NK-92 treated with Interleukin-12 subunit alpha and Interleukin-12 subunit beta, amount 100 ng/mL, for 24 hours (cell line): ENCODE measurements around the gene TFCP2.

ENCODE experiments used
- DNase-seq: peaks from one replicate; lab custom pipeline; 2025; lab: John Stamatoyannopoulos, UW

Gene TFCP2

DNA sequence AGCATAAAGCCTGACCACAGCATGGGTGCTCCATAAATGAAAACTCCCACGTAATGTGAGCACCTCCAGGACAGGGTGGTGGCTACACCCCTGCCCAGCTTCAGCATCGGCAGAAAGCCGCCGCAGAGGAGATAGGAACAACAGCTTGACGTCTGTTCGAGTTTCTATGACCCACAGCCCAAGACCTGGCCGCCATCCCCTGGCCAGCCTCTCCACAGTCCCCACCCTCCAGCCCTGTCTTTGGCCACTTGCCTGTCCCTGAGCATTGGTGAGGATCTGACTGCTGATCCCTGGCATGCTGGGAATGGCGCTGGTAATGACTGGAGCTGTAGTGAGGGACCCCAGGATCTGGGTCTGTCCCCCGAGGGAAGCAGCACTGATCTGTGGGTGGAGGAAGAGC is 23.6 kb upstream of the TFCP2 start:
- DNase-seq: no peak

- no peak for DNase-seq
Observed at GRCh38 chr12:51195841-51196240, 22.9 kb upstream of the TFCP2 start.

GRCh38 chr12:51192284-51192671 is 19.3 kb upstream of the TFCP2 start:
- no peak for DNase-seq

DNA sequence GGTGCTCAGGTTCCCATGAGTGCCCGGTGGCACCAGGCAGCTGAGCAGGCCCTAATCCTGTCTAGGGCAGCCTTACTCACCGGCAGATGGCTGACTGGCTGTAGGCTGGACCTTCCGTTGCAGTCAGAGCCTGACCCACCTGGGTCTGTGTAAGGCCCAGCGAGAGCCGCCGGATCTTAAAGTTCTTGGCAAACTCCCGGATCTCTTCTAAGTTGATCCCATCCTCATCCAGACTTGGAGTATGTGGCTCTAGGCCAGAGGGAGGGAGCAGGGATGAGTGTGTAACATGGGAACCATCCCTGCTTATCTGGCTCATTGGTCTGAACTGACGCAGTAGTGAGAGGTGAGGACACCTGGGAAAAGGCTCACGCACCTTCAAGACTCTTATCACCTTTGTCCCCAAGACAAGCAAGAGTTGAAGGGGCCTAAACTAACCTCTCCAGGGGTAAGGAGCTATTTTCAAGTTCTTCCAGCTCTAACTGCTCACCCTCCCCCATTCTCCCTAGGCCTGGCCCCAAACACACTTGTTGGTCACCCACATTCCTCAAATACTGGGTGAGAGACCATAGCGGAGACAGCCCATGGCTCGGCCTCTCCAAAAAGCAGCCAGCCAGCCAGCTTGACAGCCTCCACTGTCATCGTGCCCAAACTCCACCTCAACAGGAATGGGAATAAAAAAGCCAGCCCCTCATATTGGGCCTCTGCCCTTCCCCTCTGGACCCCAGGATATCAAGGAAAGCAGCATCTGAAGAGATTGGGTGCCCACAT is 18.8 kb upstream of the TFCP2 start:
- DNase-seq: no peak

DNA sequence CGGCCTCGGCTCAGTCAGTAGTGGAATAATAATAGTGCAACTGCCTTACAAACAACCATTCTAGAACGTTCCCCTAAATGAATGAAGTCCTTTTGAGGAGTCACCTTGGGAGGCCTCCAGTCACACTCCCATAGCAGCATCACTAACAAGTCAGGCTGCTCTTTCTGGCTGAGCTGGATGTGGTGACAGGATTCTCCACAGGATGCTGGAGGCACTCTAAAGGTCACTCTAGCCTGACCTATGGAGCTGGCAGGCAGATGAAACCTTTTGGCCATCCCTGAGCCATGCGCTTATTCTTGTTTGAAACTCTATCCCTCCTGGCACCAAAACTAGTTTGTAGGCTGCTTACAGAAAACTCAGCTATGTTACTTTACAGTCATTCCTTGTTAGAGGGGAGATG is 17.9 kb upstream of the TFCP2 start:
- DNase-seq: no peak

- DNase-seq: no peak
Observed at GRCh38 chr12:51189790-51190355, 16.9 kb upstream of the TFCP2 start.

- DNase-seq: no peak
Observed at GRCh38 chr12:51188359-51189051, 15.6 kb upstream of the TFCP2 start.

DNA sequence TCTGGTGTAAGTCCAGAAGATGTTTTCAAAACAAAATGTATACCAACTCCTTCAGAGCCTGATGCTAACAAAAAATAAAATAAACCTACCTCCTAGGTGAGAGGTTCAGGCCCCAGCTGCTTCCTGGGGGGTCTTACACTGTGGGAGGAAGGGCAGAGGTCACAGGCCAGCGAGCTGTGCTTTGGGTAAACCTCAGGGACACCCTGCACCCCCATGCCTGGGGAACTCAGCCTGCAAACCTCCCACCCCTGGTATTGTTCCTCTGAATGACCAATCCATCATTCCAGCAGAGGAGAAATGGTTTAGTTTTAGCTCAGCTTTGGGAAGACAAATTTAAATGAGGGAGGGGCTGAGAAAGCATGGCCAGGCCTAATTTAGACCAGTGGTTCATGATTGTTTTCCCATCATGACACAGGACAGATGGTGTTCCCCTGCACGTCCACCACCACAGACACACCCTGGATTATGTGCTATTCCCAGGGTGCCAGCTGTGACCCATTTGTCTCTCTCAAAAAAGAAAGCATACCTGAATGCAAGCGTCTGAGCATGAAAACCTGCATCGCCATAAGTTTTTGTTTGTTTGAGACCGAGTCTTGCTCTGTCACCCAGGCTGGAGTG is 14.5 kb upstream of the TFCP2 start:
- DNase-seq: no peak

GRCh38 chr12:51186465-51187085 is 13.6 kb upstream of the TFCP2 start:
- no peak for DNase-seq

DNA sequence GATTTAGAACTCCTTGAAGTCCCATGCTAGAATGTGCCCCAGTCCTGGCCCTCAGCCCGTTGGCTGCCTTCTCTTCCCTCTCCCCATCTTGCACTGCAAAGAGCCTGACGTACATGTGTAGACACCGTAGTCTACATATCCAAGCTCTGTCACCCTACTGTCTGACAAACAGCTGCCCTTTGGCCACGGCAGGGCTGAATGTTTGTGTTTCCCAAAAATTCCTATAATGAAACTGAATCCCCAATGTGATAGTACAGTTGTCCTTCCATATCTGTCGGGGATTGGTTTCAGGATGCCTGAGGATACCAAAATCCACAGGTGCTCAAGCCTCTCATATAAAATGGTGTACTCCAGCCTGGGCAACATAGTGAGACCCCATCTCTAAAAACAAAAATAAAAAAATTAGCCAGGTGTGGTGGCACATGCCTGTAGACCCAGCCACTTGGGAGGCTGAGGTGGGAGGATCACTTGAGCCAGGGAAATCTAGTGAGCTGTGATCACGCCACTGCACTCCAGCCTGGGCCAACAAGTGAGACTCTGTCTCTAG is 12.3 kb upstream of the TFCP2 start:
- DNase-seq: no peak

- no peak for DNase-seq
Observed at GRCh38 chr12:51183816-51184215, 10.9 kb upstream of the TFCP2 start.

GRCh38 chr12:51183349-51183748 is 10.4 kb upstream of the TFCP2 start:
- no peak for DNase-seq

DNA sequence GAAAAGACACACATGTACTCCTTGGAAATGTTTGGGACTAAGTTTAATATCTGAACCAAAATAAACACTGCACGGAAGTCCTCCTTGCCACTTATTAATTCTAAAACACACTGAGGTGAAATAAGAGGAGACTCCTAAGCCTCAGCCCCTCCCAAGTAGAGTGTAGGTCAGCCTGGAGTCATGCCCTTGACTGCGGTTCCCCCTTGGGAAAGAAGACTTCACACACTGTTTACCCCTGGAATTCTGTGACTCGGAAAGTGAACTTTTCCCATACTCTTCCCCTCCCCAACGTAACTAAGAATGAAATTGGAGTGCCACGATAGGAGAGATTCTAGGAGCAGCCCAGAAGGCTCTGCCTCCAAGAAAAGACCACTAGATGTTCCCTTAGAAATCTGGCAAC is 8.6 kb upstream of the TFCP2 start:
- DNase-seq: no peak

GRCh38 chr12:51177897-51178296 is 5.0 kb upstream of the TFCP2 start:
- DNase-seq: no peak

GRCh38 chr12:51174501-51174900 is 1.6 kb upstream of the TFCP2 start:
- DNase-seq: no peak

GRCh38 chr12:51171884-51172514 is 936 bp downstream of the TFCP2 start:
- no peak for DNase-seq

GRCh38 chr12:51163795-51164194 is 9.1 kb downstream of the TFCP2 start:
- DNase-seq: no peak

- DNase-seq: no peak
Observed at GRCh38 chr12:51162217-51162616, 10.7 kb downstream of the TFCP2 start.

DNA sequence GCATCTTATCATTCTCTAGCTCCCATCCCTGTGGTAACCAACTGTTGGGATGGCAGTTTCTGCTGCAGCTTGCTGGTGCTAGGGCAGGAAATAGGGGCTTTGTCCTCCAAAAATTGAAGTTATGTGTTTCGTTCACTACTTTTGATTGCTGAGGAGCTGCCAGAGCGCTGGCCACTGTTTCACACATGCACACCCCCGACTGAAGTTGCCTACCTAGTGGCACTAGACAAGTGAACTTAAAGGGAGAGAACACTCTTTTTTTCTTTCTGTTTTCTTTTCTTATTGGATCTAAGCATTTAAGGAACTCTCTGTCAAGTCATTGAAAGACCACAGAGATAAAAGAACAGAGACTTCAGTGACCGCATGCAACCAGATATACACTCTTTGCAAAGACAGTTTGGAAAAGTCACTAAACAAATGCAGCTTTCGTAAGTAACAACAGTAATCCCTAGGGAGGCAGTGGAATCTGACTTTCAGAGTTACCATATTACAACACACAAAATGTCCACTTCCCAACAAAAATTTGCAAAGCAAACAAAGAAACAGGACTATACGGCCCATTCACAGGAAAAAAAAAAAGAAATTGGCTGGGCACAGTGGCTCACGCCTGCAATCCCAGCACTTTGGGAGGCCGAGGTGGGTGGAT is 12.0 kb downstream of the TFCP2 start:
- DNase-seq: no peak

GRCh38 chr12:51156245-51156765 is 16.6 kb downstream of the TFCP2 start:
- no peak for DNase-seq

DNA sequence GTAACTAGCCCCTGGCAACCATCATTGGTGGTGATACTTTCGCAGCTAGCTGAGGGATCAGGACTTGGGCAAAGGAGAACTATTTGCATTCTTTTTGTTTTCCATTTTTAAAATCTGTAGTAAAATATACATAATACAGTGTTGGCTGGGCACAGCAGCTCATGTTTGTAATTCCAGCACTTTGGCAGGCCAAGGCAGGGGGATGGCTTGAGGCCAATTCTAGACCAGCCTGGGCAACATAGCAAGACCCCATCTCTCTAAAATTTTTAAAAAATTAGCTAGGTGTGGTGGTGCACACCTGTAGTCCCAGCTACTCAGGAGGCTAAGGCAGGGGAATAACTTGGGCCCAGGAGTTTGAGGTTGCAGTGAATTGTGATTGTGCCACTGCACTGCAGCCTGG is 20.0 kb downstream of the TFCP2 start:
- DNase-seq: no peak
